Tongue (tissue), 2 donors: ENCODE measurements around the gene OAS3. TPM values are rescaled to one million over a fixed set of nuclear protein-coding genes. Genes with fewer than 3 reads are reported as not detected.

Source experiments
- DNase-seq: peaks from one replicate; pipeline ENCODE4 v3.0.0-alpha.2; 2015
- total RNA-seq: library from RNA; depleted of rRNA; stranded (reverse); fragments of >200 nt; gene quantifications from one replicate; pipeline ENCODE4 v1.2.3, GENCODE V29; 2014

The OAS3 gene
- total RNA-seq, 1 donor from 2014 or later, result 8.8 TPM

DNA sequence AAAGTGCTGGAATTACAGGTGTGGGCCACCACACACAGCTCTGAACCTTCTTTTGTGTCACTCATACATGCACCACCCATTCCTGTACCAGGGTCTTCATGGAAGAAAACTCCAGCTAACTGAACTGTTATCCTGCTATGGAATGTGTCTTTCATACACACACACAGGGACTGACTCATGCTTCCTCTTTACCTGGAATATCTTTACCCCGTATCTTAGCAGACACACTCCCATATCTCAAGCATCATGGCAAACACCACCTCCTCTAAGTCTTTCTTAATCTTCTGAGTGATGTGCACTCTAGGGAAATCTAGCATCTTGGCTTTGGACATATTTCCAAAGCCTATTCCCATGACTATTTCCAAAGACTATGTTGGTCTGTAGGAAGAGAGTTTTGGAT is 83.2 kb downstream of the OAS3 start:
- no peak for DNase-seq

Other genes starting within 250 kb of the OAS3 start
- gene RPH3A, start 146.7 kb upstream of the OAS3 start, total RNA-seq, result not detected
- gene OAS1, start 31.5 kb upstream of the OAS3 start, total RNA-seq, result 7.8 TPM
- 2.6 TPM for gene OAS2, start 40.0 kb downstream of the OAS3 start, total RNA-seq
- 10.9 TPM for gene DTX1, start 118.3 kb downstream of the OAS3 start, total RNA-seq
- 3.8 TPM for gene RASAL1, start 197.3 kb downstream of the OAS3 start, total RNA-seq
- gene CFAP73, start 211.2 kb downstream of the OAS3 start, total RNA-seq, result 6.9 TPM
- 19.4 TPM for gene DDX54, start 247.0 kb downstream of the OAS3 start, total RNA-seq
- 12.1 TPM for gene RITA1, start 247.2 kb downstream of the OAS3 start, total RNA-seq